GM12875 (cell line): Measurements from ENCODE around the gene OSBPL2.

Source experiments
- H3K4me3 ChIP-seq: one replicate; pipeline ENCODE4 v1.5.1; 2011; ENCODE audit warnings: low read depth, low read length, control low read depth
- CTCF ChIP-seq: IDR thresholded peaks from 2 replicates; pipeline ENCODE4 v1.5.1; 2011; ENCODE audit warnings: low read depth, mild to moderate bottlenecking, control low read depth, inconsistent platforms, low read length, moderate library complexity, borderline replicate concordance; ENCODE audit not compliant: insufficient read depth

Gene OSBPL2

GRCh38 chr20:62263396-62263795 lies 25.1 kb downstream of the OSBPL2 start:
- no peak for TF ChIP-seq CTCF
- no peak overlapping the region for H3K4me3 ChIP-seq

- H3K4me3 ChIP-seq, result no peak overlapping the region
- TF ChIP-seq CTCF, result no peak
Observed at GRCh38 chr20:62265365-62265764, 27.0 kb downstream of the OSBPL2 start.

GRCh38 chr20:62266340-62266739 lies 28.0 kb downstream of the OSBPL2 start:
- no peak for TF ChIP-seq CTCF
- H3K4me3 ChIP-seq, result no peak overlapping the region

GRCh38 chr20:62266851-62267250 lies 28.5 kb downstream of the OSBPL2 start:
- no peak for TF ChIP-seq CTCF
- no peak overlapping the region for H3K4me3 ChIP-seq

- no peak overlapping the region for H3K4me3 ChIP-seq
- no peak for TF ChIP-seq CTCF
Observed at GRCh38 chr20:62267543-62267942, 29.2 kb downstream of the OSBPL2 start.

- H3K4me3 ChIP-seq, result no peak overlapping the region
- TF ChIP-seq CTCF, result no peak
Observed at GRCh38 chr20:62268228-62268900, 30.0 kb downstream of the OSBPL2 start.

GRCh38 chr20:62269378-62269777 lies 31.1 kb downstream of the OSBPL2 start:
- no peak overlapping the region for H3K4me3 ChIP-seq
- TF ChIP-seq CTCF, result no peak
